Fibroblast of skin of left biceps (primary cell): ENCODE data around the gene RMI2.

Experiments used
- DNase-seq, 2 experiments: peaks; one replicate each; pipeline ENCODE4 v3.0.0-alpha.2; 2013; ENCODE audit warnings: low read depth in 2 of 2

The RMI2 gene

DNA sequence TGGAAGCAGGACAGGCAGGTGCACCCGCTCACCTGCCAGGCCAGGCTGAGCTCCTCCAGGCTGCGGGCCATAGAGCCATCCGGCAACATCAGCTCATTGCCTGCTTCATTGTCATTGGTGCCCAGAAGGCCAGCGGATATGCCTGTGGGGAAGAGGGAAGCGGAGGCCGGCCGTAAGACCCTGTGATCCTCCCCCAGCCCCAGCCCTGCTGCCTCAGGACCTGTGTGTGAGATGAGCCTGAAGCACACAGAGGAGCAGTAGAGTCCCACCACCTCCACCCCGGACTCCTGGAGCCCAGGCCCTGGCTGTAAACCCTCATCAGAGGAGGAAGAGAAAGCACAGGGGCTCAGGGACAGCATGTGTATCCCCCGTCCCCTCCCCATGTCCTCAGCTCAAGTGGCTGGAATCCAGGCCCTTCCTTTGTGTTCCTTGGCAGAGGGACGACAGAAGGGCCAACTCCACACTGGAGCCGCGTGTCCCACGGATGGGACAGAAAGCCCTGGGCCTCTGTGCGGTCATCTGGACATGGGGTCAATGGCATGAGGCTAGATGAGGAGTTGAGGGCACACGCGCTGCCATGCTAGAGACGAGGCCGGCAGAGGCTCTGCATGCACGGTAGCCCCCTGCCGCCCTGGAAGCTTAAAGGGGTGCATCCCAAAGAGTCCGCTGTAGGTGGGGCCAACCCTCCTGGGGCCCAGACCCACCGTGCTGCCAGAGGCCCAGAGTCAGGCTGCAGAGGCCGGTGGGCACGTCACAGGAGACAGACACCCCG lies 39.1 kb downstream of the RMI2 start:
- DNase-seq: no peak

DNA sequence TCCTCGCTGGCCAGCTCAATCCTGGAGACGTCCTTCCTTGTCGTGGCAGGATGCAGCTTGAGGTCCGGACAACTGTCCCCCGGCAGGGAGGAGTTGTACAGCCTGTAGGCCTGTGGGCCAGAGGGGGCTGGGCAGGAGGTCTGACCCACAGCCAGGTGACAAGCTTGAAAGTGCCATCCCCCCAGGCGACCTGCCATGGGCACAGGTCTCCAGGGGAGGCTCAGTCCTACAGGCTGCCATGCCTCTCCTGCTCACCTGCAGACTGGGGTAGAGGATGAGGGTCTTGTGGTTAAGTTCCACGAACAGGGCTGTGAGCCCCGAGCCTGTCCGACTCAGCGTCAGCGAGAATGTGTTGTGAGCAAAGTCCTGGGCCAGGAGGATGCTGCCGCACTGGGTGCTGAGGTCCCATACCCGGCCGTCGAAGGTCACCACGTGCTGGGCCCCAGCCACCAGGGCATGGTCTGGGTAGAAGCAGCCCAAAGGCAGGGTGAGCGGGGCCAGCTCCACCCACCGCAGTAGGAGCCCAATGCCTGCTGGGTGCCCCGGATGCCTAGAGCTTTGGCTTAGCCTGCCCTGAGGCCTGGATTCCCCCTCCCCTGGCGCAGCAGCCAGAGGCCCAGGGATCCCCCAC lies 39.8 kb downstream of the RMI2 start:
- no peak for DNase-seq

DNA sequence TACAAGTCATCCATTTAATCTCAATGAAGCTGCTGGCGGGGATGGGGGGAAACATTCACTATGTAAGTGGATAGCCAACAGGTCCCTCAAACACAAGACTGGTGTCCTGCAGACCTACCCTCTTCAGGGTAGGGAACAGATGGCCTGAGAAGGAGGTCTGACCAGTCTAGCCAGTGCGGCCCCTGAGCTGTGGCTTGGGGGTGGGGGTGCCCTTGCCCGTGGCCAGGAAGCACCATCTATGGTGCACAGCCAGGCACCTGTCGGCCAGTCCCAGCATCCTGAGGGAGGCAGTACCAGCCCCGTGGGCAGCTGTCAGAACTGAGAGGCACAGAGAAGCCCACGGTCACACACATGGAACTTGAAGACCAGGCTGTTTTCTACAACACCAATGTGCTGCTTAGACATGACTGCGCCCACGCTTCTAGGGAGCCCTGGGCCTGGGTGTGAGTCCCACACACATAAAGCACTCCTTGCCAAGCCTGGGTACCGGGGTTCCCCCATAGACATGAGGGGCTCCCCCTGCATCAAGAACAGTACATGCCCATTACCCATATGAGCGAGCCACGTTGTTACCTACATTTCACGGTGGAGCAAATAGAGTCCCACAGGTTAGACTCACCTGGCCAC lies 40.9 kb downstream of the RMI2 start:
- DNase-seq: no peak

DNA sequence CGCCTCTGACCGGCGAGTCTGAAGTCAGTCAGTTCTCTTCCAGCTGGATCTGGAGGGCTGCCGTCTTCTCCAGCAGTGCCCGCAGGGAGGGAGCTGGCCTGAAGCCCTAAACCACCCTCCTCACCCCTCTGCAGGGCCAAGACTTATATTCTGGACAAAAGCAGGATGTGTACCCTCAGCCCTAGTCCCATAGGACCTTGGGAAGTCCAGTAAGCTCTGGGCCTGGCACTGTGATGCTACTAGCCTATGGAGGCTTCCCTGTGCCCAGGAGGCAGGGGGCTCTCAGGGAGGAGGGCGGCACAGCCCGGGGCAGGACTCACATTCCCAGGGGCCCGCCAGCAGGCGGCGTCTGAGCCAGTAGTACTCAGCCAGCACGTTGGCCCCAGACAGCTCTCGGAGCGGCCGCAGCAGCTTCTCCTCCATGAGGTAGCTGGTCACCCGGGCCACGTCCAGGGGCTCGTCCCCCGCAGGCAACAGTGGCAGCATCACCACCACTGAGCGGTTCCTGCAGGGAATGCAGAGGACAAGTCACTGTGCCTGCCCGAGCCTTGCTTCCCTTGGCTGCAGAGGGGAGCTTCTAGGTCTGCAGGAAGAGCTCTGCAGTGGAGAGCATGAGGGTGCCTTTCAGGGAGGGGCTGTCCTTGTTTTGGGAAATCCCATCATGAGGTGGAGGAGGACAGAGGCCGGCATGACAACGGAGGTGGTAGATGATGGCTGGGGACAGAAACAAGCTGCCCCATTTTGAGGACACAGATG lies 41.7 kb downstream of the RMI2 start:
- DNase-seq: no peak

DNA sequence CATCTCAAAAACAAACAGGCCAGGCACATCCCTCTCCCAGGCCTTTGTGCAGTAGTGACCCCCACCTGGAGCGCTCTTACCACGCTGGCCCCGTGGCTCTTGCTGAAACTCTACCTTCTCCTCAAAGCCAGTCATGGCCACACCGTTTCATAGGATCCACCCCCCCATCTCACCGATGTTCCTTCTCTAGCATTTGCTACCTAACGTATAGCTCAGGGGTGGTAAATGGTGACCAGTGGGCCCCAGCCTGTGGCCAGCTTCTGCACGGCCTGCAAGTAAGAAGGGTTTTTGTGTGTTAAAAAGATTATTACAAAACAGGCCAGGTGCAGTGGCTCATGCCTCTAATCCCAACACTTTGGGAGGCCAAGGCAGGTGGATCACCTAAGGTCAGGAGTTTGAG lies 43.8 kb downstream of the RMI2 start:
- DNase-seq: no peak

DNA sequence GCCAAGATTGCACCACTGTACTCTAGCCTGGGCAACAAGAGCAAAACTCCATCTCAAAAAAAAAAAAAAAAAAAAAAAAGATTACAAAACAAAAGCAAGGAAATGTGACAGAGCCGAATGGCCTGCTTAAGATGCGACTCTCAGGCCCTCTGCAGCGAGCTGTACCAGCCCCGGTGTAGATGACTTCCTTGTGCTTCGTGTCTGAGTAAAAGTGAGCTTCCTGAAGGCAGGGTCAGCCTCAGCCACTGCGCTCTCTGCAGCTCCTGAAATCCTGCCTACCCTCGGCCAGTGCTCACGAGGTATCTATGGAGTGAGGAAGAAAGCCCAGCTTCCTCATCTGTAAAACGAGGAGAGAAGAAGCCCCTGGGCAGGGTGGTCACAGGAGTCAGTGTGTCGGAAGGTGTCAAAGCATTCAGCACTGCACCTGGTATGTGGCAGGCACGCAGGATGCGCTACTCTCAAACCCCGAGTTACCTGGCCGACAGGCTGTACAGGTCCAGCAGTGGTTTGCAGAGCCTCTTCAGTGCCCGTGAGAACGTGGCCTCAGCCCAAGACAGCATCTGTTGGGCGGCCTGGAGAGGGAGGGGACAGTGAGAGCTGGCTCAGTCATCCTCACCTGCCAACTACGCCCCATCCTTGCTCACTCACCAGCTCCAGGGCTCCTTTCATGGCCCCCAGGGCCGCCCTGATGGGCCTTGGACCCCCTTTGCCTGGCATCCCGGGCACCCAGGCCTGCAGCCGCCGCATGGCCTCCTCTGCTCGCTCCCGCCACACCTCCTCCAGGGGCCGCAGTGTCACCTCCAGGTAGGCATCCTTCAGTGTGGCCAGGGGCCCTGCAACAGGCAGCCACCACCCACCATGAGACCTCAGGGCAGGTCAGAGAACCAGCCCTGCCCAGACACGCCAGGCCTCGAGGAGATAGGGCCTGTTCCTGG lies 44.6 kb downstream of the RMI2 start:
- no peak for DNase-seq

DNA sequence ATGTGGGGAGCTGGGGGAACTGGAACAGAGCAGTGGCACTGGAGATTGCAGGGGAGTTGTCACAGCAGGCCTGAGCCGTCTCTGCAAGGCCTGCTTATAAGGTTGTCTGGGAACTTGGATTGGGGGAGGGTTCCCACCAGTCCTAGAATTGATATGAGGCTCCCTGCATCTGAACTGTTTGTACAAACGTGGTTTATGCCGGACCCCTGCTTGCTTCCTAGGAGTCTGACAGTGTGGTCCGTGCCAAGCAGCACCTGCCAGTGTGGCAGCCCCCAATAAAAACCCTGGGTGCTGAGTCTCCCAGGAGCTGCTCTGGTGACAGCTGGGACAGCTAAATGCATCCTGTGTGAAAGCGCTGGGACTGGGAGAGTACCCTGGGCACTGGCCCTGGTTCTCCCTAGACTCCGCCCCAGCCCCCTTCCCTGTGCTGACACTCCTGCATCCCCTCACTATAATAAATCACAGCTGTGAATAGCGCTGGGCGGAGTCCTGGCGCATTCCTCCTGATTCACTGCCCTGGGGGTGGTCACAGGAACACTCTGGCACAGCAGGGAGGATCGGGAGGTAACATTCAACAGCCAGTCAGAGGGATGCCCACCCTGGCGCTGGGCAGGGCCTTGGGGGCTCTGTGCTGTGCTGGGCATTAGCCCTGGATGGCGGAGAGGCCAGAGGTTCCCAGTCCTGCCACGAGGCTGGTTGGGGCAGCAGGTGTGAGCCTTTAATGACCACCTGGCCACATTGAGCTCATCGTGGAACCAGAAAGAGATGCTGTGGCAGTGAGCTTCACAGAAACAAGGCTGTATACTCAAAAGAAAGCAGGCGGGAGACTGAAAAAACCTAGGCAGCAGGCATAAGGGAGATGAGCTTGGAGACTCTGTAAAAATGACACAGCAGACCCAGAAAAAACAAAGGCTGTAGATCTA lies 45.6 kb downstream of the RMI2 start:
- no peak for DNase-seq

DNA sequence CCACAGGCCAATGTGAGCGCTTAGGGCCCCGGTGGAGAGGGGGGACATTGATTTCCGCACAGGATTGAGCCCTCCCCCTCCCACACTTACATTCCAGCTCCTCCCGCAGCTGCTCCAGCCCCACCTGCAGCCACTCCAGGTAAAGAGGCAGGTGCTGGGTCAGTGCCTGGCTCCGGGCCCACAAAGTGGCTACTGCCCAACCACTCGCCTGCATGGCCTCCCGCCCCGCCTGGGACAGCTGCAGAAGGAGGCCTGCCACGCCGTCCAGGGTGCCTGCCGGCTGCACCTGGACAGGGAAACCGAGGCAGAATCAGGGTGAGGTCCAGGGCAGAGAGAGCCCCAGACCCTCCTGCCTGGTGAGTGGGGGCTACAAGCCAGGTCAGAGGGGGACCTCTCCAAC lies 46.3 kb downstream of the RMI2 start:
- no peak for DNase-seq

DNA sequence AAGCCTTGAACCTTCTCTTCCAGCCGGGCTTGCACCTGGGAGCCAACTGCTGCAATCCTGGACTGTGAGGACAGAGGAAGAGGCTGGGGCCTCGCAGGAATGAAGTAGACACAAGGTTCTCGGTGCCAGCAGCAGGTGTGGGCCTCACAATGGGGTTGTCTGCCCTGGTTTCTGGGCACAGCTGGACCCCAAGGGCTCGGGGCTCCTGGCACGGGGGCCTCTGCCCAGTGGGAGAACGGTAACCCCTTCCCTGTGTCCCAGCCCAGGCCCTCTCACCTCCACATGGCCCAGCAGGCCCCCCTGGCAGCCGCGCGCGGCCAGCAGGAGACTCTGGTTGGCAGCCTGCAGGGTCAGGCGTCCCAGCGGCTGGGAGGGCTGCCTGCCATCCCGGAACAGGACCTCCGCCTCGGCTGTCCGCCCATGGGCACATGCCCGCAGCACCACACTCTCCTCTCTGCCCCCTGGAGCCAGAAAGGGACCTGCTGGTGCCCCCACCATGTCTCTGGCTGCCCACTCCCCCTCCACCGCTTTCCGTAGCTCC lies 46.9 kb downstream of the RMI2 start:
- no peak for DNase-seq

DNA sequence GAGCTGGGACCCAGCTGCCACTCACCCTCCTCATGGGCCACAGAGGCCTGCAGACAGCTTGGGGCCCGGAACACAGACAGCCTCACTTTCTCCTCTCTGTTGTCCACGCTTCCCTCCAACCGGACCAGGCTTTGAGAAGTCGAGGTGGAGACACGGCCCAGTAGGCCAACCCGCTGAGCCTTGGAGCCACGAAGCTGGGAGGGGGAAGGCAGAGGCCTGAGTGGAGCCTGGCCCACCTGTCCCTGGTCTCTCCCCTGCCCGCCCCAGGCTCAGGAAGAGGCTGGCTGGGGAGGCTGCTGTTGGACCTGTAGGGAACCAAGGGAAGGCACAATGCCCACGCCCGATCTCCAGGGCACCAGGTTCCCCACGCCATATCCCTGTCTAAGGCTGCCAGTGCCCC lies 48.1 kb downstream of the RMI2 start:
- DNase-seq: no peak

DNA sequence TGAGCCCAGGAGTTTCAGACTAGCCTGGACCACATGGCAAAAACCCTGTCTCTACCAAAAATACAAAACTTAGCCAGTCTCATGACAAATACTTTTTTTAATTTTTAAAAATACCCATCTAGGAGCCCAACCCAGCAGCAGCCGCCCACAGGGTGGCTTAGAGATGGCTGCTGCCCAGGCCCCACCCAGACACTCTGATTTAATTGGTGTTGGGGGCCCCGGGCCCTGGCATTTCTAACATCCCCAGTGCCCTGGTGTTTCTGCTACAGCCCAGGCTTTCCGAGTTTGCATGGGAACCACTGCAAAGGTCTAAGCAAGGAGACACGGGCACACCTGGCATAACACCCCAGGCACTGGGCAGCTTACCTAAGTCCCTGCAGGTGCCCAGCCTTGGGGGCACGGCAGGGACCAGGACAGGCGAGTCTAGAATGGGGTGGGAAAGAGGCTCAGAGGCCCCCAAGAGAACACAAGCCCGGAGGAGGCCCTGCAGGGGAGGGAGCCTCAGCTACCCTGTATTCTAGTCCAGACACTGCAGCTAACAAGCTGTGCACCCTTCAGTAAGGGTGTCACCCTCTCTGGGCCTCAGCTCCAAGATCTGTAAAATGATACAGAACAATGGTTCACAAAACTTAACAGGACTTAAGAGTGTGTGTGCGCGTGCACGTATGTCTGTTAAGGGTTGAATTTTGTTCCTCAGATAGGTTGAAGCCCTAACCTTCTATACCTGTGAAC lies 48.8 kb downstream of the RMI2 start:
- no peak for DNase-seq

DNA sequence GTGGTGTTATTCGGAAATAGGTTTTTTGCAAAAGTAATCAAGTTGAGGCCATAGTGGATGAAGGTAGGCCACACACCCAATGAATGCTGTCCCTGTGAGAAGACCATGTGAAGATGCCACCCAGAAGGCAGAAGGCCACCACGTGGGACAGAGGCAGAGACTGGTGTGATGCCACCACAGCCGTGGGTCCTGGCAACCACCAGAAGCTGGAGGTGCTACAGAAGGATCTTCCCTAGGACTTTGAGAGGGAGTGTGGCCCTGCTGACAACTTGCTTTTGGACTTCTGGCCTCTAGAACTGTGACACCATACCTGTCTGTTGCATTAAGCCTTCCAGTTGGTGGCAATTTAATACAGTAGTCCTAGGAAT lies 49.3 kb downstream of the RMI2 start:
- no peak for DNase-seq

DNA sequence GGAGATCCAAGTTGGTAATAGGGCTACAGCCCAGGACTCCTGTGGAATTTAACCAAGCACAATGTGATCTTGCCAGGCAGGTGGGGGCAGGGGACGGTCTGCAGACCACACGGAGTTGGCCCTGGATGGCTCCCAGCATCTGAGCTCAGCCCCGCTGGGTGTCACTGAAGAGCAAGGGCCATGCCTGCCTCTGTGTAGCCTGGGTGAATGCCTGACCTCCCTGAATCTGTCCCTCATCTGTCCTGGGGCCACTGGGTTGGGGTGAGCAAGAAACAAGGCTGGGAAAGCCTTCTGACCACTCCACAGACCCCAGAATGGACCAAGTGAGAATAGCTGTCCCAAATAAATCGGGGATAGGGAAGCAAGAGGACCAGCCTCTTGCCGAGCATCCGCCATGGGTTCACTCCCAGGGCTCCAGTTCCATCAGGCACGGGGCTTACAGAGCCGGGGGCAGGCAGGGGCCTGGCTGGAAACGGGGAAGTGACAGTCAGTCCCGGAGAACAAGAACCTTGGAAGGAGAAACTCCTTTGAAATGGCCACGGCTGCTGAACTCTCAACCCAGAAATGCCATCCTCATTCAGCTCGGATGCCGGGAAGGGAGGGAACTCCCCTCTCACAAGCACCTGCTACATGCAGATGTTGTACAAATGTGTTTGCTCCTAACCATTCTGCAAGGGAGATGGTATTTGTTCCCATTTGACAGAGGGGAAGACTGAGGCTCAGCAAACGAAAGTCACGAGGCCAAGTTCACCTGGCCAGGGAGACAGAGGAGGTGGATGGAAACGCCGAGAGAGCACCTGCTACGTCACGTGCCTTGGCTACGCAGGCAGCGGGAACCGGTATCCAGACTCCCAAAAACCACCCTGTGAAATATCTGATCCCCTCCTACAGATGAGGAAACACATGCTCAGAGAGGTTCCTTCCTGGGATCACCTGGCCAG lies 50.0 kb downstream of the RMI2 start:
- no peak for DNase-seq

DNA sequence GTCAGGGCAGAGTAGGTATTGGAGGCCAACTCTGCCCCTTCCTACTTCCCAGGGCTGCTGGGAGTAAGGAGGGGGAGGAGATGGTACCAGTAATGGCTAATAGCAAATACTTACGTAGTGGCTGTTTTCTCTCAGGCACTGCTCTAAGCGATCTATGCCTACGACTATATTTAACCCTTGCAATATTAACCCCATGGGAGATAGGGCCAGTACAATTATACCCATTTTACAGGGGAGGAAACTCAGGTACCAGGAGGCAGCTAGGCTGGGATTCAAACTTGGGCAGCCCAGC lies 50.6 kb downstream of the RMI2 start:
- no peak for DNase-seq

DNA sequence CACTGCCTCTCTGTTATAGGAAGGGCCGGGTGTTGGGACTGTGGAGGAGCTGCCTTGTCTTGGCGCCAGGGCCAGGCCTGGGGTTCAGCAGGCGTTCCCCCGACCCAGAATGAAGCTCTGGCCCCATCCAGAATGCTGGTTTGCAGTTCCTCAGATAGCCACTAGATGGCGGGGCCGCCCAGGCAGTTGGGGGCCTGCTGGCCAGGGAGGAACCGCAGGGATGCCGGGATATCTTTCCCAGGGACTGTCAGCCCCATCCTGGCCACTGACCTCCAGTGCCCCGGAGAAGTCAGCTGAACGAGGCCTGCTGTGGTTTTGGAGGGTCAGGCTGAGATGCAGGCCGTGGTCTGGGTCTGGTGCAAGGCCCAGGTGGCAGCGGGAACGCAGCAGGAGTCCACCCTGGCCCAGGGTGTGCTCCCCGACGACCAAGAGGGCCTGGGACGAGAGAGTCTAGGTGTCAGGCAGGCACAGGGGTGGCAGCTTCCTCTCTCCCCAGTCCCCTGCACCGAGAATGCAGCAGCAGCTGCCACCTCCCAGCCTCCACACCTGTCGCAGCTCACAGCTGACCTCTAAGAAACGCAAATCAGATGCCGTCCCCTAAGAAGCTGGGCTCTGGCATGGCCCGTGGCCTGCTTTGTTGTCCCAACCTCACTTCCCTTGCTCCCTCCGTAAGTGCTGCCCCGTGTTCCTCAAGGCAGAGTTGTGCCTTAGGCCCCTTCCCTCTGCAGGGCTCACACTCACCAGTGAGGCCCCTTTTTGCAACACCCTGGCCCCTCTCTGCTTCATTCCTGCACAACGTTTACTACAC lies 51.2 kb downstream of the RMI2 start:
- DNase-seq: peak in 1 of 2 experiments; percentile 24

DNA sequence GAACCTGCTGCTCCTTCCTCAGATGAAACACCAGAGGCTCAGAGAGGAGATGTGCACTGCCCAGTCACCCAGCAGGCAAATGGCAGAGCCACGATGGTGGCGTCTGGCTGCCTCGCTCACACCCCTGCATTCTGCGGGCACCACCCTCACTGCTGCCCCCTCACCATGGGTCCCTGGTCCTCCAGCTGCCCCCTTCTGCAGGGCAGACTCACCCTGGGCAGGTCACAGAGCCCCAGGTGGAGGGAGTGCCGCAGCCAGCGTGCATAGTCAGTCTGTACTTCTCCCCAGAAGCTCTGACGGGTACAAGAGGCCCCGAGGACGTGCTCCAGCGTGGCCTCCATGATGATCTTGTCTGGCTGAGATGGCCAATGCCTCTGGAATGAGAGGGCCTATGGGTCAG lies 52.9 kb downstream of the RMI2 start:
- no peak for DNase-seq

DNA sequence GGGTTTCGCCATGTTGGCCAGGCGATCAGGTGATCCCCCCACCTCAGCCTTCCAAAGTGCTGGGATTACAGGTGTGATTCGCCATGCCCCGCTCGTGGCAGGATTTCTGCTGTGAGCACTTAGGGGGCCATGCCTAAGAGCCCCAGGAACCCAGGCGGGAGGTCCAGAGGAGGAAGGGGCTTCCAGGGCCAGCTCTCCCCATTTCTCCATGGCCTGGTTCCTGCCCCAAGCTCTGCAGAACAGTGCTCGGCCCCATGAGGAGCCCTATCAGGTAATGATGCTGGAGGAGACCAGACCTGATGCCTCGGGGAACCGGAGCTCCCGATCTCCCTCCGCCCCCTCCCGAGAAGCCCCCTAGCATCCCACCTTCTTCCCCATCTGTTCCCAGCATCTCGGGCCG lies 53.6 kb downstream of the RMI2 start:
- no peak for DNase-seq
